ENCODE data around the gene CENPT.
"Not testable (repeated sequence)": the region's sequence is repeated elsewhere in the genome, so short reads cannot be mapped to it uniquely, and the experiment has no call there.

The CENPT gene

GRCh38 chr16:67846063-67846319 lies 1.5 kb downstream of the CENPT start:
- DNase-seq (ENCODE audit: low read depth): no peak

DNA sequence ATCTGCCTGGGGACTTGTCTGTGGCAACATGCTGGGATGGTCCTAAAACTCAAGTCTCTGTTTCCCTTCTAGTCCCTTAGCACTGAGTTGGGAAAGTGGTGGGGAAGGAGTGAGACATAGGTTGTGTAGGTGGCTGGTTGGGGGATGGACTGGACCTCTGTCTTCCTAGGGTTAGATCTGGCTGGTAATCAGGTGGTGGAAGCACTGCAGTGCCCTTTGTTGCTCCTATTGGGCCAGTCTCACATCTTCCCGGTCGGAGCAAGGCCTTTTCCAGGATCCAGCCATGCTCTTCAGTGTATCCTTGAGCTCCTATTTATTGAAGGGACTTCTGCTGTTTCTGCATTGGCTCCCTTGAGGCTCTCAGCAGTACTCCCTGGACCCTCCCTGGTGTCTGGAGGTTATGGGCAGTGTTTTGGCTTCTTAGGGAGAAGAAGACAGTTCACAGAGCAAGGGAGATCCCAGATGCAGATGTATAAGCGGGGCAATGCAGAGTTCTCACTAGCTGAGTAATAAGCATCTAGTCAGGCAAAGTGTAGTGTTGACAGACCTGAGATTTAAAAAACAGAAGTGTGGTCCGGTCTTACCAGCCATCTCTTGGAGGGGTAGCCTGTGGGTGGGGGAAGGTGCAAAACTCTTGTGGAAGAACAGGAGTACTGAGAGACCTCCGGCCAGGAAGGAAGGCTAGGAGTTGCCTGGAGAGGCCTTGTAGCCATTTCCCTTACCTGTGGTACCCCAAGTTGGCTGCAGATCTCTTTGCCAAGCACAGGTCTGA lies 2.0 kb downstream of the CENPT start:
- DNase-seq (ENCODE audit: low read depth): no peak

GRCh38 chr16:67844497-67844896 lies 3.0 kb downstream of the CENPT start:
- DNase-seq (ENCODE audit: low read depth): no peak

DNA sequence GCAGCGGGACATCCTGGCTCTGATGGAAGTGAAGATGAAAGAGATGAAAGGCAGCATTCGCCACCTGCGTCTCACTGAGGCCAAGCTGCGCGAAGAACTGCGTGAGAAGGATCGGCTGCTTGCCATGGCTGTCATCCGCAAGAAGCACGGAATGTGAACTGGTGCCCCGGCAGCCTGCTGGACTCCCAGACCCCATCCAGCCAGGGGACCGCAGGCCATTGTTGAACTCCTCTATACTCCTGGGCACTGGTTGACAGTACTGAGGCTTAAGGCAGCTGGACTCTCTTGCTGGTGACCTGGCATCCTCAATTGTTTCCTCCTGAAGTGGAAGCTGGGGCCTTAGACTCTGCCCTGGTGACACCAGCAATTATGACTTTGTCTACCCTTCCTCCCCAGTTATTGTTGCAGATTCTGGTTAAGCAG lies 4.1 kb downstream of the CENPT start:
- no peak for DNase-seq (ENCODE audit: low read depth)

DNA sequence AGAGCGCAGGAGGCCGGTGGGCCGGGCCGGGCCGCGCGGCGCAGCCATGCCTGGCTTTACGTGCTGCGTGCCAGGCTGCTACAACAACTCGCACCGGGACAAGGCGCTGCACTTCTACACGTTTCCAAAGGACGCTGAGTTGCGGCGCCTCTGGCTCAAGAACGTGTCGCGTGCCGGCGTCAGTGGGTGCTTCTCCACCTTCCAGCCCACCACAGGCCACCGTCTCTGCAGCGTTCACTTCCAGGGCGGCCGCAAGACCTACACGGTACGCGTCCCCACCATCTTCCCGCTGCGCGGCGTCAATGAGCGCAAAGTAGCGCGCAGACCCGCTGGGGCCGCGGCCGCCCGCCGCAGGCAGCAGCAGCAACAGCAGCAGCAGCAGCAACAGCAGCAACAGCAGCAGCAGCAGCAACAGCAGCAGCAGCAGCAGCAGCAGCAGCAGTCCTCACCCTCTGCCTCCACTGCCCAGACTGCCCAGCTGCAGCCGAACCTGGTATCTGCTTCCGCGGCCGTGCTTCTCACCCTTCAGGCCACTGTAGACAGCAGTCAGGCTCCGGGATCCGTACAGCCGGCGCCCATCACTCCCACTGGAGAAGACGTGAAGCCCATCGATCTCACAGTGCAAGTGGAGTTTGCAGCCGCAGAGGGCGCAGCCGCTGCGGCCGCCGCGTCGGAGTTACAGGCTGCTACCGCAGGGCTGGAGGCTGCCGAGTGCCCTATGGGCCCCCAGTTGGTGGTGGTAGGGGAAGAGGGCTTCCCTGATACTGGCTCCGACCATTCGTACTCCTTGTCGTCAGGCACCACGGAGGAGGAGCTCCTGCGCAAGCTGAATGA lies 4.8 kb downstream of the CENPT start:
- DNase-seq (ENCODE audit: low read depth): peak; percentile 27

DNA sequence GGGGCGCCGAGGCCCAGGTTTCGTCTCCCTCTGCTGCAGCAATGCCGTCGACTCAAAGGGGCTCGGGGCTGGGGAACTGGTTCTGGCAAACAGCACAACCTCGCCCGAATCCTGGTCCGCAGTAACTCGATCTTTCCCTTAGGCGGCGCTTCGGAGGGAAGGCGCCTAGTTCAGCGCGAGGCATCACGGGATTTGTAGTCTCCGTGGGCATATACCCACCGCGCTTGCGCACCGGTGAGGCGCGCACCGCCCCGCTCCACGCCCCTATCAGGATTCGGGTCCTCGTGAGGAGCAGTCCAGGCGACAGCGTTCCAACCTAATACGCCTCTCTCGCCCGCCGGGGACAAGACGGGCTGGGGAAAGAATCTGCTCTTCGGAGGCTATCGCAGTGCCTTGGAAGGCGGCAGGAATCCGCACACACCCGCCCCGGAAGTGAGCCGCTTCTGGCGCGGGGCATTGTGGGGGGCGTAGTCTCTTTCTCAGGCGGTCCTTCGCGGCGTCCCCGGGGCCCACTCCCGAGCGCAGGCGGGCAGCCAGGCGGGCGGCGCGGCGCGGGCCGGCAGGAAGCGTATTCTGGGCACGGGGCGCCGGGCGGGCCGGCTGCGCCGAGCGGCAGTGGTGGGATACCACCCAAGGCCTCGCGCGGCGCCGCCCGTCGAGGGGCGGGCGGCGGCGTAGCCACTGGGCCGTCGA lies 5.5 kb downstream of the CENPT start, which contains the start of gene THAP11:
TSS of gene THAP11 (plus strand) at position 505 of the 693 bp plus-strand sequence. CDS start 235 bp downstream, outside the sequence.
- DNase-seq (ENCODE audit: low read depth): peak; percentile 87

- no peak for DNase-seq (ENCODE audit: low read depth)
Observed at GRCh38 chr16:67841198-67841815, 6.2 kb downstream of the CENPT start.

- DNase-seq (ENCODE audit: low read depth): no peak
Observed at GRCh38 chr16:67837811-67838210, 9.7 kb downstream of the CENPT start.

DNA sequence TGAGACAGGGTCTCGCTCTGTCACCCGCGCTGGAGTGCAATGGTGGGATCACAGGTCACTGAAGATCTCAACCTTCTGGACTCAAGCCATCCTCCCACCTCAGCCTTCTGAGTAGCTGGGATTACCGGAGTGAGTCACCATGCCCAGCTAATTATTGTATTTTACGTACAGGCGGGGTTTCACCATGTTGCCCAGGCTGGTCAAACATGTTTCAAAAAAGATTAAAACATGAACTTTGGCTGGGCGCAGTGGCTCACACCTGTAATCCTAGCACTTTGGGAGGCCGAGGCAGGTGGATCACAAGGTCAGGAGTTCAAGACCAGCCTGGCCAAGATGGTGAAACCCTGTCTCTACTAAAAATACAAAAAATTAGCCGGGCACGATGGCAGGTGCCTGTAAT lies 10.3 kb downstream of the CENPT start:
- DNase-seq (ENCODE audit: low read depth): not testable (repeated sequence)

DNA sequence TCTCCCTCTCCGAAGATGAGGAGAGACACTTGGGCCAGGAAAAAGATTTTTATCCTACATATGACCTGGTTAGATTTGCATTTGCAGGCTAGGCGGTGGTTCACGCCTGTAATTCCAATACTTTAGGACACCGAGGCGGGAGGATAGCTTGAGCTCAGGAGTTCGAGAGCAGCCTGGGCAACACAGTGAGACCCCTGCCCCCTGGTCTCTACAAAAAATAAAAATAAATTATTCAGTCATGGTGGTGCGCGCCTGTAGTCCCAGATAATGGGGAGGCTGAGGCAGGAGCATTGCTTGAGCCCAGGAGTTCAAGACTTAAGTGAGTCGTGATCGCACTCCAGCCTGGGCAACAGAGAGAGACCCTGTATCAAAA lies 13.3 kb downstream of the CENPT start:
- DNase-seq (ENCODE audit: low read depth): no peak

- peak; percentile 81 for DNase-seq (ENCODE audit: low read depth)
Observed at GRCh38 chr16:67833415-67834241, 13.9 kb downstream of the CENPT start.

- DNase-seq (ENCODE audit: low read depth): no peak
Observed at GRCh38 chr16:67833030-67833414, 14.5 kb downstream of the CENPT start.

- no peak for DNase-seq (ENCODE audit: low read depth)
Observed at GRCh38 chr16:67828651-67829050, 18.8 kb downstream of the CENPT start.

GRCh38 chr16:67825906-67826305 lies 21.6 kb downstream of the CENPT start:
- DNase-seq (ENCODE audit: low read depth): no peak

DNA sequence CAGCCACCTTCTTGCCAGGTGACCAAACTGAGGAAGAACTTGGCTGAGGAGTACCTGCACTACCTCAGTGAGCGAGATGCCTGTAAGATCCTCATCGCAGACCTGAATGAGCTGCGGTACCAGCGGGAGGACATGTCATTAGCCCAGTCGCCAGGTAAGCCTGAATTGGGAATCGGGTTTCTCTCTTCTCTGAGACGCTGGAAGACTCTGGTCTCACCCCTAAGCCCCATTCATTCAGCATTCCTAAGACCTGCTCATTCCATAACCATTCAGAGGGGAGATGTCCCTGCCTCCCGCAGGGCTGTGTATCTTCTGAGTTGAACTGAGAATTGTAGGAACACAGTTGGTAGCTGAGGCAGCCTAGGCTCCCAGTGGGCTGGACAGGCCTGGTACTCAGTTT lies 22.4 kb downstream of the CENPT start:
- DNase-seq (ENCODE audit: low read depth): no peak

DNA sequence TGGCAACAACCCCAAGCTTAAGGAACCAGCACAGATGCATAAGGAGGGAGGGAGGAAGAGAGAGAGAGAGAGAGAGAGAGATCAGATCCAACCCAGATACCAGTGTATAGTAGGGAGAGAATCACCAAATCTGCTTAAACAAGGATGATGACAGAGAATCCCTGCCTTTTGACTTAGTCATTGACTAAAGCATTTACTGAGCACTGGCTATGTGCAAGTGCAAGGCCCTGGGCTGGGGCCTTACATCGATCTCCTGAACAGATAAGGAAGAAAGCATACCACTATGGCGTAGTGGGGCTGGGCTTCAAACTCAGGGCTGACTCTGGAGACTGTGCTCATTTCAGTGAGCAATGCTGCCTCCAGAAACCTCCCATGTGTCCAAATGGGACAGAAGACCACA lies 25.0 kb downstream of the CENPT start:
- no peak for DNase-seq (ENCODE audit: low read depth)

DNA sequence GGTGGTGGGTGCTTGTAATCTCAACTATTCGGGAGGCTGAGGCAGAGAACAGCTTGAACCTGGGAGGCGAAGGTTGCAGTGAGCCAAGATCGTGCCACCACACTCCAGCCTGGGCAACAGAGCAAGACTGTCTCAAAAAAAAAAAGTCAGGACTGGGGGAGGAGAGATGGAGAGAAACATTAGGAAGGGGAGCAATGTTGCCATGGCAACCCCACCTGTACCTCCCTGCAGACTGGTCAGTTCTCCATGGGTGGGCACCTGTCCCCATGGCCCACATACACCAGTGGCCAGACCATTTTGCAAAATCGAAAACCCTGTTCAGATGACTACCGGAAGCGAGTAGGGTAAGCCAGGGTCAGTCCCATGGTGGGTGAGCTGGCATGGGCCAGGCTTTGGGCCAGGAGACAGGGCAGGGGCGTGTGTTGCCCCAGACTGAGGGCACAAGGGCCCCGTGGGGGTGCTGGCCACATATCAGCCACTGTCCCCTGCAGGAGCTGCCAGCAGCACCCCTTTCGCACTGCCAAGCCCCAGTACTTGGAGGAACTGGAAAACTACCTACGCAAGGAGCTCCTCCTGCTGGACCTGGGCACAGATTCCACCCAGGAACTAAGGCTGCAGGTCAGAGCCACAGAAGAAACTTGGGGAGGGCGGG lies 26.8 kb downstream of the CENPT start:
- no peak for DNase-seq (ENCODE audit: low read depth)

DNA sequence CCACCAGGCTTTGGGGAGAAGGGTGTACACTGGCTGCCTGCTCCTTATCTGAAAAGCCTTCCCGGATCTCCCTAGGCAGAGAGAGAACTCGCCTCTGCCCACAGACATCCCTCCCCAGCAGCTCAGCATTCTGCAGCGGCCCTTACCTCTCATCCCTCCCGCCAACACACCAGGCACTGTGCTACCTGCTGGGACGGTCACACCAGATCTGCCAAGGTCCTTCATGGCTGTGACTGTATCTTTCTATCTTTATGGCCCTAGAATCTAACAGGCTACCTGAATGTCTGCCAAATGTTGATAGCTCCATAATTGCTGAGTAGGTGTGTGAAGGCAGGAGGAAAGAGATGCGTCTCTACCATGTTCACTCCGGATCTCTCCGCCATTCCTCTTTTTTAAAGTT lies 32.9 kb downstream of the CENPT start:
- DNase-seq (ENCODE audit: low read depth): no peak

DNA sequence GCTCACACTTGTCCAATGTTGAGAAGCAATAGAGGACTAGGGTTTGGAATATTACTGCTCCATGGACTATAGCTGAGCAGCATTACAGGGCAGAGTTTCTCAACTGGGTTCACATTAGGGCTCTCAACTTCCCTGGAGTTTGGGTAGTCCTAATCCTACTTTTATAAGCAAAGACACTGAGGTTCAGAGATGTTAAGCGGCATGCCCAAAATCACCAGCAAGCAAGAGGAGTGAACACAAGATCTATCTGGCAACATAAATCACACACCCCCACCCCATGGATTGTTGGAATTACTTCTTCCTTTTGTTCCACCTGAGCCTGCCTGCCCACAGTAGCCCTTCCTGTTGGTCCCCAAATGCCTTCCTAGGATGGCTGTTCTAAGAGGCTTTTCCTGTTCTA lies 35.6 kb downstream of the CENPT start:
- DNase-seq (ENCODE audit: low read depth): no peak

GRCh38 chr16:67807148-67807682 lies 40.3 kb downstream of the CENPT start:
- no peak for DNase-seq (ENCODE audit: low read depth)

Data from stimulated activated CD8-positive, alpha-beta memory T cell treated with anti-CD3 and anti-CD28 coated beads, Interleukin-12 subunit alpha, Interleukin-12 subunit beta, amount 100 ng/mL, for 4 hours (primary cell).